ENCODE data around the gene TCF7L2.

The TCF7L2 gene

DNA sequence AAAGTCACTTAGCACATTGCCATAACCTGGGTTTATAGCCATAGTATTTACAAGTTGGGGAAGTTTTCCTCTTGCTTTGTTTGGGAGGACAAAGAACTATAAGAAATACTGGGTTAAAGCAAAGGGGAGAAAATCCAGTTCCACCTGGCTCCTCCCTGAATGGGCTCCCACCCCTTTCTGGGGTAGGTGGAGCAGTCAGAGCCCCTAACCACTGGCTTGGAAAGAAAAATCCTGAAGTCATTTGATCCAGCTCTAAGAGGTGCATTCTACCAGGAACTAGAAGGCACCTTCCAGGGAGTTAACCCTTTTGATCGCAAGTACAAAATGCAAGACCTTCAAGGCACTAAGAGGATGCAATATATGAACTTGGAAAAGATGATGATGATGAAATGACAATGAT, 31.3 kb upstream of the TCF7L2 start:
- Histone ChIP-seq H2BK5ac (ENCODE audit: low read depth, low read length, poor library complexity) (no peak overlapping the region), H3K27ac (ENCODE audit: low read depth, low read length) (no peak overlapping the region), H3K18ac (ENCODE audit: low read length) (no peak overlapping the region), H3K4me1 (ENCODE audit: control insufficient read depth in 1 of 2, insufficient read depth in 2 of 2, low read length in 2 of 2) (peaks cover 0 to 10% of the 10 kb centered on the region in 2 experiments), H2BK12ac (ENCODE audit: low read length) (no peak overlapping the region), H2AK5ac (ENCODE audit: low read length) (no peak overlapping the region), H3K79me2 (ENCODE audit: control insufficient read depth, insufficient read depth, low read length, poor library complexity) (no peaks in the 10 kb centered on the region), H2BK120ac (ENCODE audit: insufficient read depth, low read length, poor library complexity) (no peak overlapping the region), H2AFZ (ENCODE audit: insufficient read depth, low read length, poor library complexity) (no peak overlapping the region), H4K91ac (ENCODE audit: low read depth, low read length) (no peak overlapping the region), H3K14ac (ENCODE audit: low read length) (no peak overlapping the region), H3K4me2 (ENCODE audit: low read length) (no peak overlapping the region), H3K9me3 (ENCODE audit: insufficient read depth, low read depth, low read length) (no peaks in the 10 kb centered on the region), H4K8ac (ENCODE audit: low read depth, low read length) (no peak overlapping the region), H4K12ac (ENCODE audit: low read depth, low read length) (no peak overlapping the region), H3K27me3 (ENCODE audit: insufficient read depth, low read length) (no peaks in the 10 kb centered on the region), H3K36me3 (ENCODE audit: control insufficient read depth in 1 of 2, insufficient read depth in 2 of 2, low read length in 2 of 2) (no peaks in the 10 kb centered on the region), H3K4me3 (ENCODE audit: low read depth, low read length) (no peak overlapping the region), H3K79me1 (ENCODE audit: low read length) (no peaks in the 10 kb centered on the region), H3K9ac (ENCODE audit: low read length) (no peak overlapping the region), H3K23ac (ENCODE audit: low read length) (no peak overlapping the region), H3K4ac (ENCODE audit: low read depth, low read length) (no peak overlapping the region)
- WGBS (ENCODE audit: extremely low coverage, insufficient coverage, insufficient read length), result no CpG with 5 or more reads among the region's 1 CpG
- DNase-seq, result no peak

DNA sequence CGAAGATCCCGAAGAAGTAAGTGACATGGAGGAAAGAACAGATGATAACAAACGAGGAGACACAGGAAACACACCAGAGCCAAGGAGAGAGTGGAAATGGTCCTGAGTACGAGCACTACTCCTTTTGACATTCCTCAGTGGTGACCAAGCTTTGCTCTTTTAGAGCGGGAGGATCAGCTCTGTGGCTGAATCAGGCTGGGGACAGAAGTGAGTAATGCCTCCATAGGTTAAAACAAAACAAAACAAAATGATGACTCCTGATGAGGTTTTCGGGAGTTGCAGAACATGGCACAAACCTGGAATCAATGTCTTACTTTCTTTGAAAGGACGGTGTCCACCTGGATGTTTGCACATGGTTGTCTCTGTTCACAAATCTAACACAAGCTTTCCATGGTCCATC, 30.3 kb upstream of the TCF7L2 start:
- H2BK12ac ChIP-seq (ENCODE audit: low read length), result no peak overlapping the region
- H3K4me2 ChIP-seq (ENCODE audit: low read length), result no peak overlapping the region
- H3K79me2 ChIP-seq (ENCODE audit: control insufficient read depth, insufficient read depth, low read length, poor library complexity), result no peaks in the 10 kb centered on the region
- H2BK120ac ChIP-seq (ENCODE audit: insufficient read depth, low read length, poor library complexity), result no peak overlapping the region
- H3K36me3 ChIP-seq (ENCODE audit: control insufficient read depth in 1 of 2, insufficient read depth in 2 of 2, low read length in 2 of 2), result no peaks in the 10 kb centered on the region
- H3K23ac ChIP-seq (ENCODE audit: low read length), result no peak overlapping the region
- no peak overlapping the region for H3K27ac ChIP-seq (ENCODE audit: low read depth, low read length)
- H4K91ac ChIP-seq (ENCODE audit: low read depth, low read length), result no peak overlapping the region
- H3K79me1 ChIP-seq (ENCODE audit: low read length), result no peaks in the 10 kb centered on the region
- no peak overlapping the region for H2BK5ac ChIP-seq (ENCODE audit: low read depth, low read length, poor library complexity)
- WGBS (ENCODE audit: extremely low coverage, insufficient coverage, insufficient read length), result no CpG with 5 or more reads among the region's 7 CpGs
- no peak overlapping the region for H3K18ac ChIP-seq (ENCODE audit: low read length)
- no peak overlapping the region for H3K4ac ChIP-seq (ENCODE audit: low read depth, low read length)
- H2AFZ ChIP-seq (ENCODE audit: insufficient read depth, low read length, poor library complexity), result no peak overlapping the region
- H3K14ac ChIP-seq (ENCODE audit: low read length), result no peak overlapping the region
- no peak overlapping the region for H2AK5ac ChIP-seq (ENCODE audit: low read length)
- no peak overlapping the region for H4K12ac ChIP-seq (ENCODE audit: low read depth, low read length)
- H3K4me1 ChIP-seq (ENCODE audit: control insufficient read depth in 1 of 2, insufficient read depth in 2 of 2, low read length in 2 of 2), result peaks cover 0 to 9% of the 10 kb centered on the region in 2 experiments
- no peaks in the 10 kb centered on the region for H3K27me3 ChIP-seq (ENCODE audit: insufficient read depth, low read length)
- H3K9ac ChIP-seq (ENCODE audit: low read length), result no peak overlapping the region
- H3K9me3 ChIP-seq (ENCODE audit: insufficient read depth, low read depth, low read length), result no peaks in the 10 kb centered on the region
- DNase-seq, result peak in 1 of 2 donors; percentile 22
- H3K4me3 ChIP-seq (ENCODE audit: low read depth, low read length), result no peak overlapping the region
- H4K8ac ChIP-seq (ENCODE audit: low read depth, low read length), result no peak overlapping the region

DNA sequence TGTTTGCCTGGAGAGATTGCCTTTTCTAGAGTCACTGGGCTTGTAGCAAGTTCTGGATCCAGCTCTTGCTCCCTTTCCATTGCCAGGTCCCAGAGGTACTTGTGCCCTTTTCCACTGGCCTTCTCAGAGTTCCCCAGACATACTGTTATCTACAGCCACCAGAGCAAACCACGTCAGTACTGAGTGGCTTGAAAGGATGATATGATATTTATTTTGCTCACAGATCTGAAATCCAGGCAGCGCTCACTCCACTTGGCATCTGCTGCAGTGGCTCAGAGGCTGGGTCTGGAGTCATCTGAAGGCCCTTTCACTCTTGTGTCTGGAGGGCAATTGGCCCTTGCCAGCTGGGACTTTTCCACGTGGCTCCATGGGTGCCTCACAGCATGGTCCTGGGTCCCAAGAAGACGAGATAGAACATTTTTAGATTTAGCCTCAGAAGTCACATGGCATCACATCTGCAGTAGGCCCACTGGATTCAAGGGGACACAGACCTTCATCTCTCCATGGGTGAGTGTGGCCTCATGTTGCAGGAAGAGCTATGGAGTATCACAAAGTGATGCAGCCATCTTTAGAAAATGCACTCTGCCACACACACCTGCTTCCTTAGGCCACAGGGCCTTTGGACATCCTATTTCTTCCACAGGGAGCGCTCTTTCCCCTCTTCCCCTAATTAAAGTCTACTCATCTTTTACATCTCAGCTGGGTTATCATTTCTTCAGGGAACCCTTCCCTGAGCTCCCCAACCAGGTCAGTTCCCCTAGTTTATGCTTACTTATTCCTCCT, 22.9 kb upstream of the TCF7L2 start:
- no peaks in the 10 kb centered on the region for H3K4me1 ChIP-seq (ENCODE audit: control insufficient read depth in 1 of 2, insufficient read depth in 2 of 2, low read length in 2 of 2)
- H3K79me1 ChIP-seq (ENCODE audit: low read length), result no peaks in the 10 kb centered on the region
- no peaks in the 10 kb centered on the region for H3K36me3 ChIP-seq (ENCODE audit: control insufficient read depth in 1 of 2, insufficient read depth in 2 of 2, low read length in 2 of 2)
- no peak overlapping the region for H3K4ac ChIP-seq (ENCODE audit: low read depth, low read length)
- WGBS (ENCODE audit: extremely low coverage, insufficient coverage, insufficient read length), result no CpG with 5 or more reads among the region's 5 CpGs
- peak overlapping the region; percentile 60 for H3K23ac ChIP-seq (ENCODE audit: low read length)
- H2BK12ac ChIP-seq (ENCODE audit: low read length), result no peak overlapping the region
- no peak overlapping the region for H3K27ac ChIP-seq (ENCODE audit: low read depth, low read length)
- no peak overlapping the region for H2AFZ ChIP-seq (ENCODE audit: insufficient read depth, low read length, poor library complexity)
- H3K79me2 ChIP-seq (ENCODE audit: control insufficient read depth, insufficient read depth, low read length, poor library complexity), result no peaks in the 10 kb centered on the region
- H4K8ac ChIP-seq (ENCODE audit: low read depth, low read length), result no peak overlapping the region
- peaks cover 1% of the 10 kb centered on the region for H3K9me3 ChIP-seq (ENCODE audit: insufficient read depth, low read depth, low read length)
- H3K9ac ChIP-seq (ENCODE audit: low read length), result no peak overlapping the region
- no peak overlapping the region for H2BK5ac ChIP-seq (ENCODE audit: low read depth, low read length, poor library complexity)
- no peak overlapping the region for H3K4me2 ChIP-seq (ENCODE audit: low read length)
- no peak overlapping the region for H3K4me3 ChIP-seq (ENCODE audit: low read depth, low read length)
- H3K18ac ChIP-seq (ENCODE audit: low read length), result no peak overlapping the region
- H2BK120ac ChIP-seq (ENCODE audit: insufficient read depth, low read length, poor library complexity), result no peak overlapping the region
- H3K27me3 ChIP-seq (ENCODE audit: insufficient read depth, low read length), result no peaks in the 10 kb centered on the region
- no peak overlapping the region for H3K14ac ChIP-seq (ENCODE audit: low read length)
- no peak overlapping the region for H2AK5ac ChIP-seq (ENCODE audit: low read length)
- H4K12ac ChIP-seq (ENCODE audit: low read depth, low read length), result no peak overlapping the region
- H4K91ac ChIP-seq (ENCODE audit: low read depth, low read length), result no peak overlapping the region
- DNase-seq, result no peak

DNA sequence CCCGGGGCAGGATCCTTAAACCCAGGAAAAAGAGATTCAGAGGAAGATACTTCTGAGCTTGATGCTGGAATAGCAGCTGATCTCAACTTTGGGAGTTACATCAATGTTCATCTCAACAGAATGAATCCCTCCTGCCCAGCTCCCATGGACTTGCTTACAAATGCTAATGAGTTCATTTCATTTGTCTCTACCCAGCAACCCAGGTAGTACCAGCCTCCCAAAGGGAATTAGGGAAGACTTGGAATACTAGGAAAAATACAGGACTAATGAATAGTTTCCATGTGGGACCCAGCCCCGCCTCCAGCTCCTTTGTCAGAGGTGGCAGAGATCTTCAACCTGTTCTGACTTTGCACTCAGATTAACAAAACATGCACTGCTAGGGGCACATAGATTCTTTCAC, 22.1 kb upstream of the TCF7L2 start:
- WGBS (ENCODE audit: extremely low coverage, insufficient coverage, insufficient read length), result no CpG with 5 or more reads among the region's 2 CpGs
- H2AK5ac ChIP-seq (ENCODE audit: low read length), result no peak overlapping the region
- H2AFZ ChIP-seq (ENCODE audit: insufficient read depth, low read length, poor library complexity), result no peak overlapping the region
- H3K4me1 ChIP-seq (ENCODE audit: control insufficient read depth in 1 of 2, insufficient read depth in 2 of 2, low read length in 2 of 2), result no peaks in the 10 kb centered on the region
- DNase-seq, result no peak
- H2BK120ac ChIP-seq (ENCODE audit: insufficient read depth, low read length, poor library complexity), result no peak overlapping the region
- peaks cover 1% of the 10 kb centered on the region for H3K9me3 ChIP-seq (ENCODE audit: insufficient read depth, low read depth, low read length)
- H3K79me1 ChIP-seq (ENCODE audit: low read length), result no peaks in the 10 kb centered on the region
- no peak overlapping the region for H3K18ac ChIP-seq (ENCODE audit: low read length)
- no peak overlapping the region for H3K4me2 ChIP-seq (ENCODE audit: low read length)
- H4K91ac ChIP-seq (ENCODE audit: low read depth, low read length), result no peak overlapping the region
- H3K27ac ChIP-seq (ENCODE audit: low read depth, low read length), result no peak overlapping the region
- no peak overlapping the region for H3K14ac ChIP-seq (ENCODE audit: low read length)
- no peak overlapping the region for H3K4me3 ChIP-seq (ENCODE audit: low read depth, low read length)
- no peak overlapping the region for H4K8ac ChIP-seq (ENCODE audit: low read depth, low read length)
- H3K79me2 ChIP-seq (ENCODE audit: control insufficient read depth, insufficient read depth, low read length, poor library complexity), result no peaks in the 10 kb centered on the region
- no peak overlapping the region for H3K23ac ChIP-seq (ENCODE audit: low read length)
- H3K9ac ChIP-seq (ENCODE audit: low read length), result no peak overlapping the region
- no peak overlapping the region for H2BK12ac ChIP-seq (ENCODE audit: low read length)
- no peak overlapping the region for H2BK5ac ChIP-seq (ENCODE audit: low read depth, low read length, poor library complexity)
- no peak overlapping the region for H3K4ac ChIP-seq (ENCODE audit: low read depth, low read length)
- no peaks in the 10 kb centered on the region for H3K27me3 ChIP-seq (ENCODE audit: insufficient read depth, low read length)
- H4K12ac ChIP-seq (ENCODE audit: low read depth, low read length), result no peak overlapping the region
- H3K36me3 ChIP-seq (ENCODE audit: control insufficient read depth in 1 of 2, insufficient read depth in 2 of 2, low read length in 2 of 2), result no peaks in the 10 kb centered on the region
